ENCODE results near the gene RSAD2. TPM values are rescaled to one million over a fixed set of nuclear protein-coding genes. Genes with fewer than 3 reads are reported as not detected.
"Not testable (repeated sequence)": the region's sequence is repeated elsewhere in the genome, so short reads cannot be mapped to it uniquely, and the experiment has no call there.

Gene RSAD2
- total RNA-seq, 1 experiment from 2014 or later: not detected

- no peak overlapping the region for H3K4me3 ChIP-seq (ENCODE audit: insufficient read depth, low read depth, low read length)
- H3K27me3 ChIP-seq (ENCODE audit: control insufficient read depth, insufficient read depth, low read length): no peaks in the 10 kb centered on the region
- H3K36me3 ChIP-seq (replicated peaks; ENCODE audit: control insufficient read depth, insufficient read depth, low read length): no peaks in the 10 kb centered on the region
- no peak for DNase-seq
Observed at GRCh38 chr2:6876309-6876708, 1.3 kb upstream of the RSAD2 start.

- no peak overlapping the region for H3K4me3 ChIP-seq (ENCODE audit: insufficient read depth, low read depth, low read length)
- no peaks in the 10 kb centered on the region for H3K36me3 ChIP-seq (replicated peaks; ENCODE audit: control insufficient read depth, insufficient read depth, low read length)
- H3K27me3 ChIP-seq (ENCODE audit: control insufficient read depth, insufficient read depth, low read length): no peaks in the 10 kb centered on the region
- no peak for DNase-seq
Observed at GRCh38 chr2:6878549-6878948, 972 bp downstream of the RSAD2 start.

- no peak for DNase-seq
- Histone ChIP-seq H3K4me3 (ENCODE audit: insufficient read depth, low read depth, low read length) (no peak overlapping the region), H3K27me3 (ENCODE audit: control insufficient read depth, insufficient read depth, low read length) (no peaks in the 10 kb centered on the region), H3K36me3 (replicated peaks; ENCODE audit: control insufficient read depth, insufficient read depth, low read length) (no peaks in the 10 kb centered on the region)
Observed at GRCh38 chr2:6879011-6879410, 1.4 kb downstream of the RSAD2 start.

- DNase-seq: no peak
- no peak overlapping the region for H3K4me3 ChIP-seq (ENCODE audit: insufficient read depth, low read depth, low read length)
- H3K36me3 ChIP-seq (replicated peaks; ENCODE audit: control insufficient read depth, insufficient read depth, low read length): no peaks in the 10 kb centered on the region
- no peaks in the 10 kb centered on the region for H3K27me3 ChIP-seq (ENCODE audit: control insufficient read depth, insufficient read depth, low read length)
Observed at GRCh38 chr2:6880200-6880733, 2.7 kb downstream of the RSAD2 start.

- Histone ChIP-seq H3K36me3 (replicated peaks; ENCODE audit: control insufficient read depth, insufficient read depth, low read length) (no peaks in the 10 kb centered on the region), H3K4me3 (ENCODE audit: insufficient read depth, low read depth, low read length) (no peak overlapping the region), H3K27me3 (ENCODE audit: control insufficient read depth, insufficient read depth, low read length) (no peaks in the 10 kb centered on the region)
- no peak for DNase-seq
Observed at GRCh38 chr2:6881046-6881445, 3.5 kb downstream of the RSAD2 start.

- H3K36me3 ChIP-seq (replicated peaks; ENCODE audit: control insufficient read depth, insufficient read depth, low read length): no peaks in the 10 kb centered on the region
- no peaks in the 10 kb centered on the region for H3K27me3 ChIP-seq (ENCODE audit: control insufficient read depth, insufficient read depth, low read length)
- no peak overlapping the region for H3K4me3 ChIP-seq (ENCODE audit: insufficient read depth, low read depth, low read length)
- no peak for DNase-seq
Observed at GRCh38 chr2:6881516-6881915, 3.9 kb downstream of the RSAD2 start.

- H3K36me3 ChIP-seq (replicated peaks; ENCODE audit: control insufficient read depth, insufficient read depth, low read length): no peaks in the 10 kb centered on the region
Observed at GRCh38 chr2:6883448-6884122, 6.0 kb downstream of the RSAD2 start.

GRCh38 chr2:6885551-6885950, 8.0 kb downstream of the RSAD2 start:
- no peak for DNase-seq
- Histone ChIP-seq H3K27me3 (ENCODE audit: control insufficient read depth, insufficient read depth, low read length) (no peaks in the 10 kb centered on the region), H3K4me3 (ENCODE audit: insufficient read depth, low read depth, low read length) (no peak overlapping the region), H3K36me3 (replicated peaks; ENCODE audit: control insufficient read depth, insufficient read depth, low read length) (no peaks in the 10 kb centered on the region)

More at GRCh38 chr2:6883448-6884122, 6.0 kb downstream of the RSAD2 start:
- Histone ChIP-seq H3K4me3 (ENCODE audit: insufficient read depth, low read depth, low read length) (no peak overlapping the region), H3K27me3 (ENCODE audit: control insufficient read depth, insufficient read depth, low read length) (no peaks in the 10 kb centered on the region)
- no peak for DNase-seq

- Histone ChIP-seq H3K4me3 (ENCODE audit: insufficient read depth, low read depth, low read length) (no peak overlapping the region), H3K27me3 (ENCODE audit: control insufficient read depth, insufficient read depth, low read length) (no peaks in the 10 kb centered on the region), H3K36me3 (replicated peaks; ENCODE audit: control insufficient read depth, insufficient read depth, low read length) (no peaks in the 10 kb centered on the region)
- DNase-seq: no peak
Observed at GRCh38 chr2:6885968-6886367, 8.4 kb downstream of the RSAD2 start.

GRCh38 chr2:6887751-6888192, 10.2 kb downstream of the RSAD2 start:
- no peak for DNase-seq
- no peaks in the 10 kb centered on the region for H3K27me3 ChIP-seq (ENCODE audit: control insufficient read depth, insufficient read depth, low read length)
- no peak overlapping the region for H3K4me3 ChIP-seq (ENCODE audit: insufficient read depth, low read depth, low read length)
- H3K36me3 ChIP-seq (replicated peaks; ENCODE audit: control insufficient read depth, insufficient read depth, low read length): no peaks in the 10 kb centered on the region

- no peaks in the 10 kb centered on the region for H3K27me3 ChIP-seq (ENCODE audit: control insufficient read depth, insufficient read depth, low read length)
- no peak for DNase-seq
- no peaks in the 10 kb centered on the region for H3K36me3 ChIP-seq (replicated peaks; ENCODE audit: control insufficient read depth, insufficient read depth, low read length)
- no peak overlapping the region for H3K4me3 ChIP-seq (ENCODE audit: insufficient read depth, low read depth, low read length)
Observed at GRCh38 chr2:6888724-6889123, 11.1 kb downstream of the RSAD2 start.

- Histone ChIP-seq H3K4me3 (ENCODE audit: insufficient read depth, low read depth, low read length) (no peak overlapping the region), H3K36me3 (replicated peaks; ENCODE audit: control insufficient read depth, insufficient read depth, low read length) (no peaks in the 10 kb centered on the region), H3K27me3 (ENCODE audit: control insufficient read depth, insufficient read depth, low read length) (no peaks in the 10 kb centered on the region)
- no peak for DNase-seq
Observed at GRCh38 chr2:6893876-6894482, 16.4 kb downstream of the RSAD2 start.

- Histone ChIP-seq H3K27me3 (ENCODE audit: control insufficient read depth, insufficient read depth, low read length) (no peaks in the 10 kb centered on the region), H3K4me3 (ENCODE audit: insufficient read depth, low read depth, low read length) (no peak overlapping the region), H3K36me3 (replicated peaks; ENCODE audit: control insufficient read depth, insufficient read depth, low read length) (no peaks in the 10 kb centered on the region)
- peak; percentile 18 for DNase-seq
Observed at GRCh38 chr2:6896930-6897759, 19.6 kb downstream of the RSAD2 start.

- H3K4me3 ChIP-seq (ENCODE audit: insufficient read depth, low read depth, low read length); H3K27me3 ChIP-seq (ENCODE audit: control insufficient read depth, insufficient read depth, low read length); H3K36me3 ChIP-seq (replicated peaks; ENCODE audit: control insufficient read depth, insufficient read depth, low read length); DNase-seq: not testable (repeated sequence)
Observed at GRCh38 chr2:6902581-6902980, 25.0 kb downstream of the RSAD2 start.

GRCh38 chr2:6905668-6906067, 28.1 kb downstream of the RSAD2 start:
- Histone ChIP-seq H3K4me3 (ENCODE audit: insufficient read depth, low read depth, low read length) (no peak overlapping the region), H3K36me3 (replicated peaks; ENCODE audit: control insufficient read depth, insufficient read depth, low read length) (no peaks in the 10 kb centered on the region), H3K27me3 (ENCODE audit: control insufficient read depth, insufficient read depth, low read length) (no peaks in the 10 kb centered on the region)
- no peak for DNase-seq

Measured in H7 (cell line).